HCT116 (cell line): ENCODE results near the gene ZFR.

ENCODE experiments used
- CTCF ChIP-seq, 3 experiments: fragments of 200-600 bp in 1 of 3; sonication (generic) in 1 of 3; IDR thresholded peaks in 2 of 3; conservative IDR thresholded peaks in 1 of 3; 2 replicates each; pipeline ENCODE4 v1.5.1; 2012 to 2017; ENCODE audit warnings: low read depth in 2 of 3, low read length in 2 of 3, antibody characterized with exemption in 1 of 3, borderline replicate concordance in 1 of 3, control low read depth in 1 of 3, mild to moderate bottlenecking in 1 of 3, mixed read lengths in 1 of 3, mixed run types in 1 of 3, moderate library complexity in 1 of 3; ENCODE audit not compliant: insufficient read depth in 1 of 3
- MAX ChIP-seq: IDR thresholded peaks from 2 replicates; pipeline ENCODE4 v1.6.1; 2012

GRCh38 chr5:32421075-32421474 lies 23.5 kb downstream of the ZFR start:
- TF ChIP-seq MAX, result no peak
- TF ChIP-seq CTCF (IDR thresholded peaks at IDR 0.05 in 2 of 3, conservative IDR thresholded peaks at IDR 0.05 in 1 of 3; ENCODE audit: borderline replicate concordance in 1 of 3, insufficient read depth in 1 of 3, low read depth in 2 of 3, low read length in 2 of 3), result no peak
